Activated naive CD8-positive, alpha-beta T cell (primary cell): Measurements from ENCODE around the gene RTN4RL1.

ENCODE experiments used
- H3K27ac Mint-ChIP-seq: one replicate; pipeline ENCODE4 v1.8.0; 2021; ENCODE audit warnings: mixed read lengths
- H3K27me3 Mint-ChIP-seq: one replicate; pipeline ENCODE4 v1.8.0; 2021; ENCODE audit warnings: mixed read lengths
- H3K36me3 Mint-ChIP-seq: one replicate; pipeline ENCODE4 v1.8.0; 2021; ENCODE audit warnings: mixed read lengths
- H3K4me1 Mint-ChIP-seq: one replicate; pipeline ENCODE4 v1.8.0; 2021; ENCODE audit warnings: low read depth, mixed read lengths
- H3K4me3 Mint-ChIP-seq: one replicate; pipeline ENCODE4 v1.8.0; 2021; ENCODE audit warnings: mild to moderate bottlenecking, mixed read lengths
- H3K9me3 Mint-ChIP-seq: one replicate; pipeline ENCODE4 v1.8.0; 2021; ENCODE audit warnings: low read depth, mixed read lengths

Gene RTN4RL1

GRCh38 chr17:1957037-1957436, 68.1 kb downstream of the RTN4RL1 start:
- Mint-ChIP-seq H3K4me3 (no peak overlapping the region), H3K27me3 (no peaks in the 10 kb centered on the region), H3K9me3 (no peaks in the 10 kb centered on the region), H3K36me3 (no peaks in the 10 kb centered on the region), H3K4me1 (no peaks in the 10 kb centered on the region), H3K27ac (no peak overlapping the region)

DNA sequence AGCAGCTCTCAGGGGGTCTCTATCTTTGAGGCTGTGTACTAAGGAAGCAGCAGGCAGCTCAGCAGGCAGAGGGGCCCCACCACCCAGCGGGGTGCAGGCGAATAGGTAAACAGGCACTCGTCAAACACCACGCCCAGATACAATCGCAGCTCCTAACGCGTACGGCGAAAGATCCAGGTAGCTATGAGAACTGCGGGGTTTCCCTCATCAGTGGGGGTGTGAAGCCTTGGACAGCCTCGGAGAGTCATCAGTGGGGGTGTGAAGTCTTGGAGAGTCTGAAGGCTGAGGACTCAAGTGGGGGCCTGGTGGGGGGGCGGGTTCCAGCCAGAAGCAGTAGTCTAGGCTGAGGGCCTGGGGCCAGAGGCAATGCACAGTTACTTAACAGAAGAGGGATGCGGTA, 69.0 kb downstream of the RTN4RL1 start:
- H3K9me3 Mint-ChIP-seq = no peaks in the 10 kb centered on the region
- H3K36me3 Mint-ChIP-seq = no peaks in the 10 kb centered on the region
- H3K4me1 Mint-ChIP-seq = no peaks in the 10 kb centered on the region
- H3K27me3 Mint-ChIP-seq = no peaks in the 10 kb centered on the region
- H3K27ac Mint-ChIP-seq = no peak overlapping the region
- no peak overlapping the region for H3K4me3 Mint-ChIP-seq

- Mint-ChIP-seq H3K27ac (no peak overlapping the region), H3K4me3 (no peak overlapping the region), H3K4me1 (no peaks in the 10 kb centered on the region), H3K9me3 (no peaks in the 10 kb centered on the region), H3K27me3 (no peaks in the 10 kb centered on the region), H3K36me3 (no peaks in the 10 kb centered on the region)
Observed at GRCh38 chr17:1953831-1954230, 71.3 kb downstream of the RTN4RL1 start.

DNA sequence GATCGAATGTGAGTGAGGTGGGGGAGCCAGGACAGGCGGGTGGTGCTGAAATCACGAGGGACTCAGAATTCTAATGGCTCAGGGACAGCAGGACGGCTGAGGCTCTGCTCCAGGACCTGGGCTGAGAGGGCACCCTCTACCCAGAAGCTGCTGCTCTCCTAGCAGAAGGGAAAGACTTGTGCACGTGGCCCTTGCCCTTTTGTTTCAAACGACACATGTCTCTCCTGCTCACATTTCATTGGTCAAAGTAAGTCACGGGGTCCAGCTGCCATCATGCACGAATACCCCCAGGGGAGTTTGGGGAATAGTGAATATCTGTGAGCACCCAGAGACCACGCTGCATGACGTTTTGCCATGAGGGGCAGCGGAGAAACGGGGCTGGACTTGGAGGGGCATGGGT, 73.2 kb downstream of the RTN4RL1 start:
- H3K27ac Mint-ChIP-seq = no peak overlapping the region
- no peaks in the 10 kb centered on the region for H3K27me3 Mint-ChIP-seq
- no peaks in the 10 kb centered on the region for H3K4me1 Mint-ChIP-seq
- H3K36me3 Mint-ChIP-seq = no peaks in the 10 kb centered on the region
- H3K9me3 Mint-ChIP-seq = no peaks in the 10 kb centered on the region
- no peak overlapping the region for H3K4me3 Mint-ChIP-seq

DNA sequence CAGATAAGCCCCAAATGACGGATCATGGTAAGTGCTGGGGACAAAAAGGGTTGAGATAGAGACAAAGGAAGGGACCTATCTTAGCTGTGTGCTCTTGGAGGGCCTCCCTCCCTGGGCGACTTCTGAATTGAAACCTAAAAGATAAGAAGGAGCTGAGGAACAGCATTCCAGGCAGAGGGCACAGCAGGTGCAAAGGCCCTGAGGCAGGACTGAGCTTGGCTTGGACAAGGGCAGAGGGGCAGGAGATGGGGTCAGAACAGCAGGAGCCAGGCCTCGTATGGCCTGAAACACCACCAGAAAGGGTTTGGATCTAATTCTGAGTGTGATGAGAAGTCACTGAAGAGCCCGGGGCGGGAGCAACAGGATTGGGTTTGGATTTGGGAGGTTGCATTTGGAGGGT, 75.4 kb downstream of the RTN4RL1 start:
- no peak overlapping the region for H3K4me3 Mint-ChIP-seq
- no peaks in the 10 kb centered on the region for H3K4me1 Mint-ChIP-seq
- H3K36me3 Mint-ChIP-seq = no peaks in the 10 kb centered on the region
- no peaks in the 10 kb centered on the region for H3K9me3 Mint-ChIP-seq
- H3K27me3 Mint-ChIP-seq = no peaks in the 10 kb centered on the region
- H3K27ac Mint-ChIP-seq = no peak overlapping the region

GRCh38 chr17:1948517-1948825, 76.7 kb downstream of the RTN4RL1 start:
- no peak overlapping the region for H3K27ac Mint-ChIP-seq
- H3K27me3 Mint-ChIP-seq = no peaks in the 10 kb centered on the region
- H3K36me3 Mint-ChIP-seq = no peaks in the 10 kb centered on the region
- H3K4me3 Mint-ChIP-seq = no peak overlapping the region
- H3K9me3 Mint-ChIP-seq = no peaks in the 10 kb centered on the region
- H3K4me1 Mint-ChIP-seq = no peaks in the 10 kb centered on the region

GRCh38 chr17:1947743-1948516, 77.2 kb downstream of the RTN4RL1 start:
- no peak overlapping the region for H3K27ac Mint-ChIP-seq
- H3K9me3 Mint-ChIP-seq = no peaks in the 10 kb centered on the region
- no peaks in the 10 kb centered on the region for H3K4me1 Mint-ChIP-seq
- no peaks in the 10 kb centered on the region for H3K27me3 Mint-ChIP-seq
- no peak overlapping the region for H3K4me3 Mint-ChIP-seq
- no peaks in the 10 kb centered on the region for H3K36me3 Mint-ChIP-seq

DNA sequence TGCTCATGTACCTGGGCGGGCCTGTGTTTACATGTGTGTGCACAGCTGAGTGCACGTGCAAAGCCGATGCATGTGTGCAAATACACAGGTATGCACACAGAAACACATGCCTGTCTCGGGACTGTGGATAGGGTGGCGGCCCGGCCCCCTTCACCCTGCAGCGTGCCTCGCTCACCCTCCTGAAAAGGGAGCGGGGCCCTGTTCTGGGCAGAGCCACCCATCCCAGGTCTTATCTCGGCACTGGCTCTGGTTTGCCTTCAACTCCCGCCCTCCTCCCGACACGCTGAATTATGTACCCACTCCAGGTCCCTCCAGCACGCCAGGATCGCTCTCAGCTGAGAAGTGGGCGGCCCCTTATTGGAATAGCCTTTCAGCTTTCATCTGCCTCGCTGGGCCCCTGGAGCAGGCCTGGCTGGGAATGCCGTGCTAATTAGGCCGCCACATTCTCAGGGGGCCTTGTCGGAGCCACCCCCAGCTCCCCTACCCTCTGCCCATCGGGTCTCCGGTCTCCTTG, 77.8 kb downstream of the RTN4RL1 start:
- H3K36me3 Mint-ChIP-seq = no peaks in the 10 kb centered on the region

DNA sequence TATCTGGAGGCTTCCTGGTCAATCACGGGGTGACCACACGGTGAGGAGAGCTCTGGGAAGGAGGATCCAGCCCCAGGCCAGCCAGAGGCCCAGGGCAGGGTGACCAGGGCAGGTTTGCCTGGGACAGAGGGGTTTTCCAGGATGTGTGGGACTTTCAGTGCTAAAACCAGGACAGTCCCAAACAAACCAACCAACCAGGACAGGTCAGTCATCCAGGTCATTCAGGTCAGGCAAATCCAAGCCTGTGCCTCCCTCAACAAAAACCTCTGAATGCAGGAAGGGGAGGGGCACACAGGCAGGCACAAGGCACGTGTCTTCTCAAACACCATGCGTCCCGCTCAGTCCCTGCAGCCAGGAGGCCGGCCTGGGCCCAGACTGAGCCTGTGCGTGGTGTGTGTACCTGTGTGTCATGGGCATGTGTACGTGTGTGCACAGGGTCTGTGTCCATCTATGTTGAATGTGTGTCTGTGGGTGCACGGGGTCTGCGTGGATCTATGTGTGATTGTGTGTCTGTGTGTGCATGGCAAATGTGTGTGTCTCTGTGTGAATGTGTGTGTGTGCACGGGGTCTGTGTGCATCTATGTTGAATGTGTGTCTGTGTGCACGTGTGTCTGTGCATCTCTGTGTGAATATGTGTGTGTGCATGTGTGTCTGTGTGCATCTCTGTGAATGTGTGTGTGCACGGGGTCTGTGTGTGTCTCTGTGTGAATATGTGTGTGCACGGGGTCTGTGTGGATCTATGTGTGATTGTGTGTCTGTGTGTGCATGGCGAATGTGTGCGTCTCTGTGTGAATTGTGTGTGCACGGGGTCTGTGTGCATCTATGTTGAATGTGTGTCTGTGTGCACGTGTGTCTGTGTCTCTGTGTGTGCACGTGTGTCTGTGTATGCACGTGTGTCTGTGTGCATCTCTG, 78.9 kb downstream of the RTN4RL1 start:
- H3K36me3 Mint-ChIP-seq = no peaks in the 10 kb centered on the region
- H3K27me3 Mint-ChIP-seq = no peaks in the 10 kb centered on the region
- H3K27ac Mint-ChIP-seq = no peak overlapping the region
- no peak overlapping the region for H3K4me3 Mint-ChIP-seq
- no peaks in the 10 kb centered on the region for H3K9me3 Mint-ChIP-seq
- H3K4me1 Mint-ChIP-seq = no peaks in the 10 kb centered on the region

More for the DNA sequence above, 77.8 kb downstream of the RTN4RL1 start:
- Mint-ChIP-seq H3K4me3 (no peak overlapping the region), H3K27ac (no peak overlapping the region), H3K4me1 (no peaks in the 10 kb centered on the region), H3K27me3 (no peaks in the 10 kb centered on the region), H3K9me3 (no peaks in the 10 kb centered on the region)

- H3K4me3 Mint-ChIP-seq = no peak overlapping the region
- H3K9me3 Mint-ChIP-seq = no peaks in the 10 kb centered on the region
- H3K27me3 Mint-ChIP-seq = no peaks in the 10 kb centered on the region
- no peaks in the 10 kb centered on the region for H3K4me1 Mint-ChIP-seq
- H3K27ac Mint-ChIP-seq = no peak overlapping the region
- H3K36me3 Mint-ChIP-seq = no peaks in the 10 kb centered on the region
Observed at GRCh38 chr17:1945621-1946020, 79.5 kb downstream of the RTN4RL1 start.

DNA sequence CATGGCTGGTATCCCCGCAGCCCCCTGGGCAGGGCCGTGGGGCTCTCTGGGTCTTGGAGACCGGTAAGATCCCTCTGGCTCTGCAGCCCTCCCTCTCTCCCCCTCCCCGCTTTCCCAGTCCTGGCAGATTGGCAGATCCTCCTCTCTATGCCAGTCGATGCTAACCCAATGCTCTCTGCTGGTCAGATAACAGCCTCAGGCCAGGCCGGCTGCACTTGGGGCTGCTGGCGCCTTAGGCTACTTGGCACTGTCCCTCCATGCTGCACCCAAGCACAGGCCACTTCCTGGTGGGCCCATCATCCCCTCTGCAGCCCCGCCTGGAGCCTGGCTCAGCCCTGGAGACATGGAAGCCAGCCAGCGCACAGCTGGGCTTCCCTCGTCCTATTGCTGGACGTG, 81.7 kb downstream of the RTN4RL1 start:
- no peak overlapping the region for H3K27ac Mint-ChIP-seq
- H3K27me3 Mint-ChIP-seq = no peaks in the 10 kb centered on the region

DNA sequence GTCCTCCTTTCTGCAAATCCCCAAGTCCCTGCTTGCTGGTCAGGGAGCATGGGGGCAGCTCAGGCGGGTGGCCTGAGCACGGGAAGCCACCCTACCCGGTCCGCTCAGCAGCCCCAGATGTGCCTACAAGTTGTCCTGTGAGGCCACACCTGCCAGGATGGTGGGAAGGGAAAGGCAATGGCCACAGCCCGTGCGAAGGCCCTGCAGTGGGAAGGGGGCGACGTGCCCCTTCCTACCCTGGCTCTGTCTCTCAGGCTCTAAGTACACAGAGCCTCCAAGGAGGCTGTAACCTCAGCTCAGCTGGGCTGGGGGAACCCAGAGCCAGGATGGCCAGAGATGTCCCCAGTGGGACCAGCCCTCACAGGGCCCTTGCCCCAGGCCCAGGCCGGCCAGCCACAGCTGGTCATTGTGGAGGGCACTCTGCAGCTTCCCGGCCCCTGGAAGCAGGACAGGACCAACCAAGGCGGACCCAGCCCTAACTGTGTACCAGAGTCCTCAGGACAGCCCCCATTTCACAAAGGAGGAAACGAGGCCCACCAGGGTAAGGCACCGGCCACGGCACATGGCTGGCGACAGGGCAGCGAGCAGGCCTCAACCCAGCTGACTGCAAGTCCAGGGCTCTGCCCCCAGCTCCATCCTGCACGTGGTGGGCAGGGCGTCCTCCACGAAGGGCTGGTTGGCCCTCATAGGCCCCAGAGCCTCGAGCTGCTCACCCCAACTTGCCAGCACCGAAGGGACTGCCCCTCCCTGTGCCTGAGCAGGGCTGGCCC, 82.3 kb downstream of the RTN4RL1 start:
- H3K27ac Mint-ChIP-seq = no peak overlapping the region
- H3K4me3 Mint-ChIP-seq = no peak overlapping the region
- no peaks in the 10 kb centered on the region for H3K36me3 Mint-ChIP-seq
- H3K4me1 Mint-ChIP-seq = no peaks in the 10 kb centered on the region
- no peaks in the 10 kb centered on the region for H3K9me3 Mint-ChIP-seq
- H3K27me3 Mint-ChIP-seq = no peaks in the 10 kb centered on the region

More for the DNA sequence above, 81.7 kb downstream of the RTN4RL1 start:
- Mint-ChIP-seq H3K4me1 (no peaks in the 10 kb centered on the region), H3K36me3 (no peaks in the 10 kb centered on the region), H3K9me3 (no peaks in the 10 kb centered on the region), H3K4me3 (no peak overlapping the region)

DNA sequence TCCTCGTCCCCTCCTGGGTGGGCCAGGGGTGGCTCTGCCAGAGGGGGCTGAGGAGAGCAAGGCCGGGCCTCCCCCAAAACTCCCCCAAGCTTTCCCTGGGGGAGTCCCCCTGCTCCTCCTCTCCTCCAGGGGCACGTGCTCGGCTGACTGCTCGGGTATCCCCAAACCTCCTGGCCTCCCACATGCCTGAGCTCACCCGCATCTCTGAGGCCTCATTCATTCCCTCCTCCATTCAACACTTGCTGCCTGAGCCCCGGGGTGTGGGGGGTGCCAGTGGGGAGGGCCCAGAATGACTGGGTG, 83.1 kb downstream of the RTN4RL1 start:
- Mint-ChIP-seq H3K9me3 (no peaks in the 10 kb centered on the region), H3K36me3 (no peaks in the 10 kb centered on the region), H3K27me3 (no peaks in the 10 kb centered on the region), H3K27ac (no peak overlapping the region), H3K4me3 (no peak overlapping the region), H3K4me1 (no peaks in the 10 kb centered on the region)

DNA sequence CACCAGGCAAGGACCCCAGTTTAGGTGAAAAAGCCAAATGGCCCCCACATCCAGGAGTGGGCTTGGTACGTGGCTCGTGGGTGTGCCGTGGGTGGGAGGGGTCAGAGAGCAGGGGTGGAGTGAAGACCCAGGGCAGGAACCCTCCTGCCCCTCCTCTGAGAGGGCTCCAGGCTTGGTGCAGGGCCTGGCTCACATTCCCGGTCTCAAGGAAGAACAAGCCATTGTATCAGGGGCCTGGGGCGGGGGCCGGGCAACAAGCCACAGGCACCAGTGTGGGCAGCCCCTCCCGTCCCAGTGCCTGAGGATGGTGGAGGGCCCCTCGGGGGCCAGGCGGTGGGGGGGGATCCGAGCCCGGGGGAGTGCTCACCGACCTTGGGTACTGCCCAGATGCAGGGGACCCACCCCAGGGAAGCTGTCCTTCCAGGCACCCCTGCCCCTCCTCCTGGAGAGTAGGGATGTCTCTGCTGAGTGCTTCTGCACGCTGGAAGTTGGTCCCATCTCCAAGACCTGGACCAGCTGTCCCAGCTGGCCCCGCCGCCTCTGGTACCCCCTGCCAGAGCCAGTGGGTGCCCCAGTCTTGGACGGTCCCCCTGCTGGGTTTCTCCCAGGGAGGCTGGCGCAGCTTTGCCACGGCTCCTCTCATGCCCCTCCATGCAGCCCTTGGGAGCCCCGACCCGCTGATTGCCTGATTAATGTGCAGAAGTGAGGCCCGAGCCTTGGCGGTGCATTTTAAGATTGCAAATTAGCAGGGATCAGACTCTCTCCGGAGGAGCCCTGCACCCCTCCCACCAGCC, 83.7 kb downstream of the RTN4RL1 start:
- H3K27me3 Mint-ChIP-seq = no peaks in the 10 kb centered on the region
- H3K9me3 Mint-ChIP-seq = no peaks in the 10 kb centered on the region
- no peaks in the 10 kb centered on the region for H3K36me3 Mint-ChIP-seq
- no peak overlapping the region for H3K27ac Mint-ChIP-seq
- H3K4me1 Mint-ChIP-seq = no peaks in the 10 kb centered on the region
- H3K4me3 Mint-ChIP-seq = no peak overlapping the region
